ENCODE results near the gene CTBP1.

The CTBP1 gene

GRCh38 chr4:1222938-1223690, 25.8 kb downstream of the CTBP1 start:
- no peak for DNase-seq (ENCODE audit: low read depth in 1 of 2, low spot score in 1 of 2)
- no peak overlapping the region for H3K4me3 ChIP-seq (replicated peaks; ENCODE audit: insufficient read depth, low read length)
- no peak overlapping the region for H3K27ac ChIP-seq (replicated peaks)
- TF ChIP-seq GABPA (IDR thresholded peaks at IDR 0.05; ENCODE audit: low read depth), result no peak
- TF ChIP-seq SPI1 (IDR thresholded peaks at IDR 0.05; ENCODE audit: borderline replicate concordance, low read depth), result no peak
- TF ChIP-seq, protein P1, sequence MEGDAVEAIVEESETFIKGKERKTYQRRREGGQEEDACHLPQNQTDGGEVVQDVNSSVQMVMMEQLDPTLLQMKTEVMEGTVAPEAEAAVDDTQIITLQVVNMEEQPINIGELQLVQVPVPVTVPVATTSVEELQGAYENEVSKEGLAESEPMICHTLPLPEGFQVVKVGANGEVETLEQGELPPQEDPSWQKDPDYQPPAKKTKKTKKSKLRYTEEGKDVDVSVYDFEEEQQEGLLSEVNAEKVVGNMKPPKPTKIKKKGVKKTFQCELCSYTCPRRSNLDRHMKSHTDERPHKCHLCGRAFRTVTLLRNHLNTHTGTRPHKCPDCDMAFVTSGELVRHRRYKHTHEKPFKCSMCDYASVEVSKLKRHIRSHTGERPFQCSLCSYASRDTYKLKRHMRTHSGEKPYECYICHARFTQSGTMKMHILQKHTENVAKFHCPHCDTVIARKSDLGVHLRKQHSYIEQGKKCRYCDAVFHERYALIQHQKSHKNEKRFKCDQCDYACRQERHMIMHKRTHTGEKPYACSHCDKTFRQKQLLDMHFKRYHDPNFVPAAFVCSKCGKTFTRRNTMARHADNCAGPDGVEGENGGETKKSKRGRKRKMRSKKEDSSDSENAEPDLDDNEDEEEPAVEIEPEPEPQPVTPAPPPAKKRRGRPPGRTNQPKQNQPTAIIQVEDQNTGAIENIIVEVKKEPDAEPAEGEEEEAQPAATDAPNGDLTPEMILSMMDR (IDR thresholded peaks at IDR 0.05; ENCODE audit: insufficient read depth, low read length), result no peak
- no peak for TF ChIP-seq REST (IDR thresholded peaks at IDR 0.05; ENCODE audit: insufficient replicate concordance, low read depth)
- no peak; the same call in 1 of the 2 replicates for TF ChIP-seq POLR2AphosphoS5 (IDR thresholded peaks at IDR 0.05; ENCODE audit: low read depth)
- no peaks in the 10 kb centered on the region for H3K27me3 ChIP-seq (ENCODE audit: insufficient read depth, poor library complexity, severe bottlenecking)

GRCh38 chr4:1222036-1222789, 26.7 kb downstream of the CTBP1 start:
- no peak for DNase-seq (ENCODE audit: low read depth in 1 of 2, low spot score in 1 of 2)
- Histone ChIP-seq H3K4me3 (replicated peaks; ENCODE audit: insufficient read depth, low read length) (no peak overlapping the region), H3K27me3 (ENCODE audit: insufficient read depth, poor library complexity, severe bottlenecking) (no peaks in the 10 kb centered on the region), H3K27ac (replicated peaks) (no peak overlapping the region)
- TF ChIP-seq REST (IDR thresholded peaks at IDR 0.05; ENCODE audit: insufficient replicate concordance, low read depth) (no peak), POLR2AphosphoS5 (IDR thresholded peaks at IDR 0.05; ENCODE audit: low read depth) (no peak), GABPA (IDR thresholded peaks at IDR 0.05; ENCODE audit: low read depth) (no peak), SPI1 (IDR thresholded peaks at IDR 0.05; ENCODE audit: borderline replicate concordance, low read depth) (no peak)
- TF ChIP-seq, protein P1 (IDR thresholded peaks at IDR 0.05; ENCODE audit: insufficient read depth, low read length), result no peak

- H3K4me3 ChIP-seq (replicated peaks; ENCODE audit: insufficient read depth, low read length), result no peak overlapping the region
- no peak for DNase-seq (ENCODE audit: low read depth in 1 of 2, low spot score in 1 of 2)
These were observed 27.6 kb downstream of the CTBP1 start for GRCh38 chr4:1221155-1221870.

More at GRCh38 chr4:1221155-1221870, 27.6 kb downstream of the CTBP1 start:
- H3K27ac ChIP-seq (replicated peaks), result no peak overlapping the region
- no peaks in the 10 kb centered on the region for H3K27me3 ChIP-seq (ENCODE audit: insufficient read depth, poor library complexity, severe bottlenecking)
- TF ChIP-seq REST (IDR thresholded peaks at IDR 0.05; ENCODE audit: insufficient replicate concordance, low read depth), result no peak
- TF ChIP-seq SPI1 (IDR thresholded peaks at IDR 0.05; ENCODE audit: borderline replicate concordance, low read depth), result no peak
